HG02840 (cell line): ENCODE results near the gene C12orf54.
"Not testable (repeated sequence)": the region's sequence is repeated elsewhere in the genome, so short reads cannot be mapped to it uniquely, and the experiment has no call there.

Source experiments
- ATAC-seq: cut with Tn5 transposase; IDR thresholded peaks from one replicate; pipeline ENCODE4 v1.9.1; 2021; ENCODE audit warnings: mild to moderate bottlenecking, moderate library complexity, moderate number of reproducible peaks; ENCODE audit not compliant: unreplicated experiment, low FRiP score

Gene C12orf54

DNA sequence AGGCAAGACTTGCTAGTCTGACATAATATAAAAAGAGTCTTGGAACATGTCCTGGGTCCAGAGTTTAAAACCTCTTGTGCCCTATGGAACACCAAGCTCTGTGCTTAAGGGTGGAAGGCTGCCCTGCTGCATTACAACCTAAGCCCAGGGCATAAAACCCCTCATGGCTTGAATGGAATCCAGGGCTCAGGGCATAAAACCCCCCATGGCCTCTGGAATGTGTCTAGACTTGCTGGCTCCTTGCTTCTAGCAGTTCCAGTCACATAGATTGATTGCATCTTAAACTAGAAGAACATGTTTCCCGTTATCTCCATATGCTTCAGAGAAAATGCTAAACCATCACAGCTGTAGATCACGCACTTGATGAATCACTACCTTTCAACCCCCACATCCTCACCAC, 24.5 kb downstream of the C12orf54 start:
- ATAC-seq: not testable (repeated sequence)

DNA sequence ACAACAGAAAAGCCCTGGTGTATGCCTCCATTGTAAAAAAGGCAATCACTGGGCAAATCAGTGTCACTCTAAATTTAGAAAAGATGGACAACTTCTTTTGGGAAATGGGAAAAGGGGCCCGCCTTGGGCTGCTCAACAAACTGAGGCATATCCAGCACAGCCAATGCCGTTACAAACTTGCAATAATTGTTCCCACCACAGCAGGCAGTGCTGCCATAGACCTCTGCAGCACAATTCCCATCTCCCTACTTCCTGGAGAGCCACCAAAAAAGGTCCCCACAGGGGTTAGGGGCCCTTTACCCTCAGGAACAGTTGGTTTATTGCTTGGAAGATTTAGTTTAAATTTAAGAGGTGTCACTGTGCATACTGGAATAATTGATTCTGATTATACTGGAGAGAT, 26.7 kb downstream of the C12orf54 start:
- ATAC-seq: no peak

DNA sequence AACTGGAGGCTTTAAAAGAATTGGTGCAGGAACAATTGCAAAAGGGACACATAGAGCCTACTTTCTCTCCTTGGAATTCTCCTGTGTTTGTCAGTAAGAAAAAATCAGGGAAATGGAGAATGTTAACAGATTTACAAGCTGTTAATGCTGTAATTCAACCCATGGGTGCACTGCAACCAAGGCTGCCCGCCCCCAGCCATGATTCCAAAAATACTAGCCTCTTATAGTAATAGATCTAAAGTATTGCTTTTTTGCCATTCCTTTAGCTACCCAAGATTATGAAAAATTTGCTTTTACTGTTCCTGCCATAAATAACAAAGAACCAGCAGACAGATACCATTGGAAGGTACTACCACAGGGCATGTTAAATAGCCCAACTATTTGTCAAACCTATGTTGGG, 27.8 kb downstream of the C12orf54 start:
- no peak for ATAC-seq

DNA sequence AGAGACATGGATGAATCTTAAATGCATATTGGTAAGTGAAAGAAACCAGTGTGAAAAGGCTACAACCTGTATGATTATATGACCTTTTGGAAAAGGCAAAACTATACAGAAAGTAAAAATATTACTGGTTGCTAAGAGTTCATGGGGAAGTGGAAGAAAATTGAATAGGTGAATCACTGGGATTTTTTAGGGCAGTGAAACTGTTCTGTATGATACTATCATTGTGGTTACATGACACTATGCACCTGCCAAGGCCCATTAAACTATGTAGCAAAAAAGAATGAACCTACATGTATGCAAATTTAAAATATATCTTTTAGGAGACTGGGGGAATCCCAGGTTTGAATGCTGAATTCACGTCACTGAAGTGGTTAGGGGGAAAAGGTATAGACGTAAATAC, 30.6 kb downstream of the C12orf54 start:
- ATAC-seq: no peak

DNA sequence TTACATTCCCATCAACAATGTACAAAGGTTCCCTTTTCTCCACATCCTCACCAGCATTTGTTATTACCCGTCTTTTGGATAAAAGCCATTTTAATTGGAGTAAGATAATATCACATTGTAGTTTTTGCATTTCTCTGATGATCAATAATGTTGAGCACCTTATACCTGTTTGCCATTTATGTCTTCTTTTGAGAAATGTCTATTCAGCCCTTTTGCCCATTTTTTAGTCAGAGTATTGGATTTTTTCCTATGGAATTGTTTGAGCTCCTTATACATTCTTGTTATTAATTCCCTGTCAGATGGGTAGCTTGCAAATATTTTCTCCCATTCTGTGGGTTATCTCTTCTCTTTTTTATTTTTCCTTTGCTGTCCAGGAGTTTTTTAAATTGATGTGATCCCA, 32.4 kb downstream of the C12orf54 start:
- no peak for ATAC-seq

DNA sequence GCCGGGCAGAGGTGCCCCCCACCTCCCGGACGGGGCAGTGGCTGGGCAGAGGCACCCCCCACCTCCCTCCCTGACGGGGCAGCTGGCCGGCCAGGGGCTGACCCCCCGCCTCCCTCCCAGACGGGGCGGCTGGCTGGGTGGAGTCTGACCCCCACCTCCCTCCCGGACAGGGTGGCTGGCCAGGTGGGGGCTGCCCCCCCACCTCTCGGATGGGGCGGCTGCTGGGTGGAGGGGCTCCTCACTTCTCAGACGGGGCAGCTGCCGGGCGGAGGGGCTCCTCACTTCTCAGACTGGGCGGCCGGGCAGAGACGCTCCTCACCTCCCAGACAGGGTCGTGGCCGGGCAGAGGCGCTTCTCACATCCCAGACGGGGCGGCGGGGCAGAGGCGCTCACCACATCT, 38.1 kb downstream of the C12orf54 start:
- ATAC-seq: not testable (repeated sequence)

DNA sequence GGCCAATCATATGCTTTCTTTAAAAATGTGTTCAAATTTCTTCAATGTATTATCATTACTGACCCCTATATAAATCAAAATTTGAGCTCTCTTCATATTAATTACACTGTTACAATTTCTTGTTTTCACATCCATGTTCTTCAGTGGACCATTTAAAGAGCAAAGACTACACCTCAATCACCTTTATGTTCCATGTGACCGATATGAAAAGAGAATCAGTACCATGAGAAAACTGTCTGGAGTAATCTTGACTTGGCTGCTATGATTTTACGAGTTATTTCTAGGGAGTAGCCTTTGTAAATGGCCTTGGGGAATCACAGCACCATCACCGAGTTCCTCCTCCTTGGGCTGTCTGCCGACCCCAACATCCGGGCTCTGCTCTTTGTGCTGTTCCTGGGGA, 43.0 kb downstream of the C12orf54 start, which contains the start of gene OR8S1:
Gene OR8S1, plus strand, starts transcription at position 301 of the 400 bp plus-strand sequence. Its CDS starts 0 bp downstream, at position 301.
- ATAC-seq: no peak

DNA sequence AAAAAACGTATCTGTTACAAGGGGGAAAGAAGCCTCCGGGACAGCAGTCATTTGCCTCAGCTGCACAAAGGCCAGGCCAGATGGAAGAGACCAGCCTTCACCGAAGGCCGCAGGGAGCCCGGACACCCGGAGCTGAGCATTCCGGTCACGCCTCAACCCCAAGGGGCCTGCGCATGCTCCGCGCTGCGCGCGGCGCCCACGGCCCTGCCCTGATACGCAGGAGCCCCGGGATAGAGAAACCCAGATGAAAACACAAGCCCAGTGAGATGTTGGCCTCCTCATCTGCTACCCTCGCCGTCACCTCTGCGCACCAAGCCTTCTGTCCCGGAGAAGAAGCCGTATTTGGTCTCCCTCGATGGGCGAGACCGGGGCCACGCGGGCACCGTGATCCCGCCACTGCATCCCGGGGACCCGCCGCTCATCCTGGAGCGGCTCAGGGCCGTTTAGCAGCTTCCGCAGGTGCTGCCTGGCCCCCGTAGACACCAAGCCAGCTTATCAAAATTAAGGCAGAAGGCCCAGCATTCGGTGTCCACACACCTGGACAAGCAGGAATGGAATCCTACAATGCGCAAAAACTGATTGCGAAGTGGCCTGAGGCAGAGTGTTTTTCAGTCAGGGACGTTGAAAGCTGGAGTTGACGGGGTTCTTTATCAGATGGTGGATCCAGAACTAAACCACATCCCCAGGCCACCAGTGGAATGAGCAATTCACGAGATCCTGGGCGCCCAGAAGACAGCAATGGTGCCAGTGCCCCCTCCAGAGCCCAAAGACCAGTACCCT, 45.8 kb downstream of the C12orf54 start:
- no peak for ATAC-seq

DNA sequence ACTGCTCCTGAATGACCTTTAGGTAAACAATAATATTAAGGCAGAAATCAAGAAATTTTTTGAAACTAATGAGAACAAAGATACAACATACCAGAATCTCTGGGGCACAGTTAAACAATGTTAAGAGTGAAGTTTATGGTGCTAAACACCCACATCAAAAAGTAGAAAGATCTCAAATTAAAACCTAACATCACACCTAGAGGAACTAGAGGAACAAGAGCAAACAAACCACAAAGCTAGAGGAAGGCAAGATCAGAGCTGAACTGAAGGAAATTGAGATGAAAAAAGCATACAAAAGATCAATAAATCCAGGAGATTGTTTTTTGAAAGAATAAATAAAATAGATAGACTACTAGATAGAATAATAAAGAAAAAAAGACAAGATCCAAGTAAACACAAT, 50.3 kb downstream of the C12orf54 start:
- ATAC-seq: no peak

DNA sequence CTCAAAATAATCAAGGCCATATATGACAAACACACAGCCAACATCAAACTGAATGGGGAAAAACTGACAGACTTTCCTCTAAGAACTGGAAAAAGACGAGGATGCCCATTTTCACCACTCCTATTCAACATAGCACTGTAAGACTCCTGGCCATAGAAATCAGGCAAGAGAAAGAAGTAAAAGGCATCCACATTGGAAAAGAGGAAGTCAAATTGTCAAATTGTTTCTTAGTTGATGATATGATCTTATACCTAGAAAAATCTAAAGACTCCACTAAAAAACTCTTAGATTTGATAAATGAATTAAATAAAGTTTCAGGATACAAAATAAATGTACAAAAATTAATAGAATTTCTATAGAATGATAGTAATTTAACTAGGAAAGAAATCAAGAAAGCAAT, 54.3 kb downstream of the C12orf54 start:
- no peak for ATAC-seq

DNA sequence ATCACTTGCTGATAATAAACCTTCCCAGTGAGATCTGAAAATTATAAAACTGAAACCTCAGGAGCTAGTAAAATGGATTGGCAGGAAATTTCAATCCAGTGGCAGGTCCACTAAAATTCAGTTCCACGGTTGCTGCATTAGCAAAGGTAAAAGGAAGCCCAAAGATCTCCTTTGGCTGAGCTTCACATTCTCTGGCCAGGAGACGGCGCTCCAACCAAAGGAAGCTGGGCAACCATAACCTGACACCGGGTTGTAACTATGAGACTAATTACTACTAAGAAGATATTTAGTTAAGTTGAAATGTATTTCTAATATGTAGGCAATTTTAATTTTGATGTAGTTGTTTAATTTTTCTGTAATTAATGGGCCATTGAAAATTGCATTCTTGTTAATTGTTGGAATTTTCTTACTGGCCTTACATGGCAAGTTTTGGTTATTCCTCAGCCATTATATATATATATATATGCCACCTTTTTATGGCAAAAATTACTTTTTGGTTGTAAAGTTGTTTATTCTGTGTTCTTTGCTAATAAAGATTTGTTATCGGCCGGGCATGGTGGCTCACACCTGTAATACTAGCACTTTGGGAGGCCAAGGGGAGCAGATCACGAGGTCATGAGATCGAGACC, 60.1 kb downstream of the C12orf54 start:
- no peak for ATAC-seq

DNA sequence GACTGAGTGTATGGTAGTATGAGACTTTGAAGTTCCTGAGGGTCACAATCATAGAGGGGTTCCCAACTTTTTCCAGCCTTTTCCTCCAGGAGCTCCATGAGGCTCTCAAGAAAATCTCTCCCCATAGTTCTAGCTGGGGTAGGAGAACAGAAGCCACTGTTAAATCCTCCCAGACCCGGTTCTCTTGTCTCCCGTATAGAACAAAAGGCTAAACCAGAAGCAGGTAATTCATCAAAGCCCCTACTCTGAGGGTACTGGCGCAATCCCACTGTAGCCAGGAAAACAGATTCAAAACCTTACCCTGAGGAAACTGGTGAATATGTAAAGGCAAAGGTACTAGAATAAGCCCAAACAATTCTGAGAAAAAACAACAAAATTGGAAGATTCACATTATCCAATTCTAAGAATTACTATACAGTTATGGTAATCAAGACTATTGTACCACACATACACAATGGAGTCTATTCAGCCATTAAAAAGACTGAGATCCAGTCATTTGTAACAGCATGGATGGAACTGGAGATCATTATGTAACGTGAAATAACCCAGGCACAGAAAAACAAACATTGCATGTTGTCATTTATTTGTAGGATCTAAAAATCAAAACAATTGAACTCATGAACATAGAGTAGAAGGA, 63.7 kb downstream of the C12orf54 start:
- ATAC-seq: no peak
